IMR-90 (cell line): Measurements from ENCODE around the gene CMTM7. TPM values are rescaled to one million over a fixed set of nuclear protein-coding genes. Genes with fewer than 3 reads are reported as not detected.
A peak's percentile ranks its signal among the peaks of the same experiment; 100 is the strongest.

Experiments
- ATAC-seq: fragments of 200-7000 bp; cut with Tn5 transposase; 2 replicates; pipeline ENCODE4 v1.9.1; 2020; ENCODE audit warnings: low read depth, mild to moderate bottlenecking, moderate library complexity
- BruUV-seq: library from RNA; stranded (reverse); fragments of 400-500 nt; replicated peaks from 2 replicates; lab custom pipeline; 2021; lab: Mats Ljungman, UMichigan
- CTCF ChIA-PET: fragments of 300-600 bp; formaldehyde crosslinking; extraction: SDS; loops from one replicate; lab custom pipeline; 2021; ENCODE audit warnings: antibody characterized with exemption; lab: Yijun Ruan, JAX
- POLR2A ChIA-PET: fragments of 300-600 bp; sonication (Branson Sonifier 250); formaldehyde crosslinking; loops from one replicate; lab custom pipeline; 2022; ENCODE audit warnings: antibody characterized with exemption; ENCODE audit not compliant: unreplicated experiment; lab: Charles Lee
- DNase-seq: peaks from one replicate; pipeline ENCODE4 v3.0.0; 2013
- H2AFZ ChIP-seq: replicated peaks from 2 replicates; pipeline ENCODE3; 2013; ENCODE audit warnings: low read length, mild to moderate bottlenecking; ENCODE audit not compliant: poor library complexity
- H2AK5ac ChIP-seq: 2 replicates; pipeline ENCODE4 v1.6.1; 2013; ENCODE audit warnings: low read depth, low read length, inconsistent platforms
- H2AK9ac ChIP-seq: replicated peaks from 2 replicates; pipeline ENCODE3; 2013; ENCODE audit warnings: mild to moderate bottlenecking, low read depth, low read length, moderate library complexity; ENCODE audit not compliant: poor library complexity
- H2BK120ac ChIP-seq: 2 replicates; pipeline ENCODE4 v1.6.1; 2013; ENCODE audit warnings: low read depth, low read length, inconsistent platforms
- H2BK15ac ChIP-seq: 3 replicates; pipeline ENCODE4 v1.6.1; 2013; ENCODE audit warnings: low read depth, low read length, inconsistent platforms
- H2BK20ac ChIP-seq: 2 replicates; pipeline ENCODE4 v1.6.1; 2013; ENCODE audit warnings: low read depth, mild to moderate bottlenecking, inconsistent platforms, low read length, moderate library complexity
- H2BK5ac ChIP-seq: 2 replicates; pipeline ENCODE4 v1.6.1; 2013; ENCODE audit warnings: mild to moderate bottlenecking, low read depth, low read length, inconsistent platforms; ENCODE audit not compliant: poor library complexity, severe bottlenecking
- H3K14ac ChIP-seq: replicated peaks from 2 replicates; pipeline ENCODE4 v1.6.1; 2013; ENCODE audit warnings: low read depth, low read length, inconsistent platforms
- H3K18ac ChIP-seq: 2 replicates; pipeline ENCODE4 v1.6.1; 2013; ENCODE audit warnings: low read depth, low read length, control low read depth
- H3K23ac ChIP-seq: 2 replicates; pipeline ENCODE4 v1.6.1; 2013; ENCODE audit warnings: low read depth, low read length, inconsistent platforms
- H3K27ac ChIP-seq: 2 replicates; pipeline ENCODE4 v1.5.1; 2013; ENCODE audit warnings: mild to moderate bottlenecking, control low read depth, low read length; ENCODE audit not compliant: insufficient read depth
- H3K27me3 ChIP-seq: 2 replicates; pipeline ENCODE4 v1.6.1; 2013; ENCODE audit warnings: low read length; ENCODE audit not compliant: control insufficient read depth, insufficient read depth
- H3K36me3 ChIP-seq: 2 replicates; pipeline ENCODE4 v1.6.1; 2013; ENCODE audit warnings: low read length, mixed read lengths; ENCODE audit not compliant: control insufficient read depth, insufficient read depth
- H3K4ac ChIP-seq: 2 replicates; pipeline ENCODE4 v1.6.1; 2013; ENCODE audit warnings: low read depth, low read length, inconsistent platforms
- H3K4me1 ChIP-seq: 2 replicates; pipeline ENCODE4 v1.6.1; 2013; ENCODE audit warnings: low read length, mixed read lengths; ENCODE audit not compliant: control insufficient read depth, insufficient read depth
- H3K4me2 ChIP-seq: 2 replicates; pipeline ENCODE4 v1.6.1; 2013; ENCODE audit warnings: low read depth, mild to moderate bottlenecking, control low read depth, low read length, moderate library complexity
- H3K4me3 ChIP-seq: 2 replicates; pipeline ENCODE4 v1.5.1; 2013; ENCODE audit warnings: low read depth, mild to moderate bottlenecking, control low read depth, low read length, moderate library complexity; ENCODE audit not compliant: insufficient read depth
- H3K56ac ChIP-seq: 2 replicates; pipeline ENCODE4 v1.6.1; 2013; ENCODE audit warnings: low read length, inconsistent platforms; ENCODE audit not compliant: insufficient read depth; ENCODE audit errors: extremely low read depth
- H3K79me1 ChIP-seq, 2 experiments: 2 replicates each; pipeline ENCODE4 v1.6.1; 2013; ENCODE audit warnings: low read length in 2 of 2, inconsistent platforms in 1 of 2, low read depth in 1 of 2
- H3K9ac ChIP-seq: 2 replicates; pipeline ENCODE4 v1.6.1; 2013; ENCODE audit warnings: low read depth, low read length, control low read depth
- H3K9me1 ChIP-seq: 2 replicates; pipeline ENCODE4 v1.6.1; 2013; ENCODE audit warnings: low read length, inconsistent platforms; ENCODE audit not compliant: insufficient read depth
- H3K9me3 ChIP-seq: 2 replicates; pipeline ENCODE4 v1.6.1; 2013; ENCODE audit warnings: low read length; ENCODE audit not compliant: control insufficient read depth, insufficient read depth
- H4K20me1 ChIP-seq: 2 replicates; pipeline ENCODE4 v1.6.1; 2013; ENCODE audit warnings: low read length, inconsistent platforms; ENCODE audit not compliant: insufficient read depth
- H4K5ac ChIP-seq: 2 replicates; pipeline ENCODE4 v1.6.1; 2013; ENCODE audit warnings: mild to moderate bottlenecking, low read depth, low read length, control low read depth
- H4K8ac ChIP-seq, 2 experiments: 2 replicates each; pipeline ENCODE4 v1.6.1; 2013; ENCODE audit warnings: low read depth in 2 of 2, low read length in 2 of 2, control low read depth in 1 of 2, inconsistent platforms in 1 of 2
- H4K91ac ChIP-seq: 2 replicates; pipeline ENCODE4 v1.6.1; 2013; ENCODE audit warnings: low read depth, low read length, inconsistent platforms; ENCODE audit not compliant: insufficient read depth
- BHLHE40 ChIP-seq: fragments of 150-350 bp; IDR thresholded peaks from 2 replicates; pipeline ENCODE4 v1.6.1; 2016; ENCODE audit warnings: mild to moderate bottlenecking, low read depth, low read length
- CEBPB ChIP-seq: IDR thresholded peaks from 2 replicates; pipeline ENCODE4 v1.6.1; 2012; ENCODE audit warnings: low read depth, low read length, improper control_type of control experiment
- CHD1 ChIP-seq: IDR thresholded peaks from 2 replicates; pipeline ENCODE4 v1.6.1; 2012; ENCODE audit warnings: low read depth, low read length, improper control_type of control experiment
- FOS ChIP-seq: fragments of 150-350 bp; IDR thresholded peaks from 2 replicates; pipeline ENCODE4 v1.6.1; 2016; ENCODE audit warnings: low read depth, low read length
- MXI1 ChIP-seq: IDR thresholded peaks from 2 replicates; pipeline ENCODE4 v1.6.1; 2012; ENCODE audit warnings: low read depth, mild to moderate bottlenecking, low read length, moderate library complexity, borderline replicate concordance
- NFE2L2 ChIP-seq: fragments of 150-350 bp; IDR thresholded peaks from 2 replicates; pipeline ENCODE4 v1.6.1; 2016; ENCODE audit warnings: low read depth, mild to moderate bottlenecking, low read length
- RAD21 ChIP-seq: IDR thresholded peaks from 2 replicates; pipeline ENCODE4 v1.6.1; 2012; ENCODE audit warnings: low read length, improper control_type of control experiment
- RFX5 ChIP-seq: IDR thresholded peaks from 2 replicates; pipeline ENCODE4 v1.8.0; 2012; ENCODE audit warnings: low read depth, mild to moderate bottlenecking, low read length, moderate library complexity
- SMC3 ChIP-seq: fragments of 150-350 bp; IDR thresholded peaks from 2 replicates; pipeline ENCODE4 v1.6.1; 2016; ENCODE audit warnings: low read depth, mild to moderate bottlenecking, antibody characterized with exemption, low read length, moderate library complexity
- WGBS, 2 experiments: methylation state at CpG; one replicate each; pipeline versions ENCODE4 v1.1.5 to v1.1.7; 2013; ENCODE audit warnings: missing lambda C conversion rate in 2 of 2; ENCODE audit not compliant: insufficient read length in 1 of 2; ENCODE audit errors: extremely low coverage in 2 of 2; 5-methylcytosine and 5-hydroxymethylcytosine counted together
- dilution Hi-C: fragments of 300-500 bp; cut with HindIII; formaldehyde crosslinking; loops from one replicate; pipeline ENCODE4 v1.14.3; 2018; ENCODE audit warnings: low sequenced_read_pairs; ENCODE audit not compliant: unreplicated experiment
- in situ Hi-C: fragments of 300-500 bp; cut with MboI; formaldehyde crosslinking; loops from 3 replicates; pipeline ENCODE4 v1.14.3; 2019; ENCODE audit warnings: low sequenced_read_pairs, inconsistent platforms, mixed read lengths
- intact Hi-C: fragments of 100-400 bp; cut with micrococcal nuclease; formaldehyde crosslinking; loops from 2 replicates; pipeline ENCODE4 v1.10.0; 2022
- polyA plus RNA-seq, 3 experiments: library from polyadenylated mRNA; depleted of rRNA; stranded (reverse); fragments of >200 nt; gene quantifications; 2 replicates each; pipeline ENCODE4 v1.2.3, GENCODE V29; 2012; ENCODE audit warnings: low replicate concordance in 1 of 3
- total RNA-seq: library from RNA; depleted of rRNA; stranded (reverse); fragments of >200 nt; gene quantifications from 2 replicates; pipeline ENCODE4 v1.2.3, GENCODE V29; 2012

CMTM7 gene
- total and polyA plus RNA-seq, 2 of the 4 experiments (the other 2 are of a cell fraction), result 3.4 to 31.4 TPM

DNA sequence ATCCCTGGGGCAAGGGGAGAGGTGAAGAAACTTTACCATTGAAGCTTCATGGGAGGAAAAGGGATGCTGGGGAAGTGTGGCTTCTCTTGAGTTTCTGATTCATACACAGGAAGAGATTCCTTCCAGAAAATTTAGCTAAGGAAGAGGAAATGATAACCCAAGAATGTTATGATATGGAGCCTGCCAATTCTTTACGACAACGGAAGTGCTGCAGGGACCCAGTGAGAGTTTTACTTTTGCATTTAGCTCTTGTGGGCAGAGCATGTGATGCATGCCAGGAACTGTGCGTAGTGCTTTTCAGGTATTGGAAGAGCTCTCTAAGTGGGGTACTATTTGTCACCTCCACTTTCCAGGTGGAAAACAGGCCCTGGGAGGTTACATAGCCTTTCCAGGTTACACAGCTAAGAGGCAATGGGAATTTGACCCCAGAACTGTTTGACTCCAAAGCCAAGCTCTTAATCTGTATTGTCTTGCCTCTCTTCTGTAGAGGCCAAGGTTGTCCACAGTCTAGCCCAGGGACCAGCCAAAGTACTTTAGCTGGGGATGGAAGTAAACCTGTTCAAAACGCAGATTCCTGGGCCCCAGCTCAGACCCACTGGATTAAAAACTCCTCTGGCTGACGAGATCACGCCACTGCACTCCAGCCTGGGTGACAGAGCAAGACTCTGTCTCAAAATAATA is 23.0 kb downstream of the CMTM7 start (continued):
- TF ChIP-seq RFX5, result no peak

- Histone ChIP-seq H2BK120ac (peak overlapping the region; percentile 59), H3K27me3 (no peaks in the 10 kb centered on the region), H2AFZ (peak overlapping the region; percentile 45), H2BK15ac (peak overlapping the region; percentile 49; the same call in 2 of the 3 replicates), H4K91ac (peak overlapping the region; percentile 53; the same call in 1 of the 2 replicates), H2BK20ac (peak overlapping the region; percentile 73; the same call in 1 of the 2 replicates), H4K5ac (peak overlapping the region; percentile 48; the same call in 1 of the 2 replicates), H4K8ac (peak overlapping the region in 1 of 2 experiments; percentile 37; a peak in 2 of 4 replicates), H2BK5ac (peak overlapping the region; percentile 53), H3K9me1 (peaks cover 22% of the 10 kb centered on the region), H3K4me1 (peaks cover 16% of the 10 kb centered on the region), H3K14ac (peak overlapping the region; percentile 65; the same call in 1 of the 2 replicates), H3K18ac (peak overlapping the region; percentile 85; the same call in 1 of the 2 replicates), H3K56ac (no peak overlapping the region), H4K20me1 (peaks cover 13% of the 10 kb centered on the region; the same call in 1 of the 2 replicates), H3K36me3 (no peaks in the 10 kb centered on the region), H3K23ac (peak overlapping the region; percentile 4; the same call in 1 of the 2 replicates), H3K79me1 (peaks cover 16 to 62% of the 10 kb centered on the region in 2 experiments; a peak in 3 of 4 replicates), H3K9me3 (no peaks in the 10 kb centered on the region), H2AK5ac (peak overlapping the region; percentile 65; the same call in 1 of the 2 replicates), H3K27ac (no peak overlapping the region), H3K4ac (peak overlapping the region; percentile 18; the same call in 1 of the 2 replicates), H3K4me2 (no peak overlapping the region), H2AK9ac (no peak overlapping the region), H3K9ac (no peak overlapping the region), H3K4me3 (no peak overlapping the region)
- intact Hi-C loops, result no loop called here
- POLR2A ChIA-PET, result no interaction called here
- ATAC-seq (no peak), DNase-seq (no peak)
- in situ Hi-C loops, result no loop called here
- dilution Hi-C loops, result no loop called here
- WGBS, 2 experiments, result 100% methylated on average over 1 of the region's 2 CpGs; no CpG with 5 or more reads in 1 of the 2 experiments
- TF ChIP-seq CEBPB, result no peak
- TF ChIP-seq FOS, result no peak
- no peak for TF ChIP-seq SMC3
- TF ChIP-seq NFE2L2, result no peak
- no peak for TF ChIP-seq CHD1
- TF ChIP-seq RFX5, result no peak
- TF ChIP-seq MXI1, result no peak
- no peak for TF ChIP-seq BHLHE40
- TF ChIP-seq RAD21, result no peak
- BruUV-seq, result no TSS peak
- CTCF ChIA-PET, result interaction anchor here (0.6 kb wide), 1 partner anchor 39 kb away, joined by 4 read pairs; no protein-coding TSS in a partner anchor
Measured at GRCh38 chr3:32419742-32420125, 28.1 kb downstream of the CMTM7 start.
